ENCODE results near the gene SDK2. TPM values are rescaled to one million over a fixed set of nuclear protein-coding genes. Genes with fewer than 3 reads are reported as not detected.

The SDK2 gene
- total and polyA plus RNA-seq, 9 of the 15 experiments (the other 6 are each of a cell fraction or from before 2014, with no cell fraction given), result 0.04 TPM; not detected in 8

- ATAC-seq (no peak), DNase-seq (ENCODE audit: extremely low read depth in 1 of 4, low spot score in 3 of 4) (no peak), FAIRE-seq (no peak)
- H3K4me2 ChIP-seq (ENCODE audit: insufficient read depth, low read length), result no peak overlapping the region
- no peaks in the 10 kb centered on the region for H4K20me1 ChIP-seq (replicated peaks; ENCODE audit: control insufficient read depth, insufficient read depth, low read length)
- no peak overlapping the region for H2AFZ ChIP-seq (ENCODE audit: low read depth, low read length)
- CTCF ChIA-PET (ENCODE audit: low intra/inter-chr PET ratio), result no interaction called here
- H3K4me1 ChIP-seq (replicated peaks in 1 of 2; ENCODE audit: control insufficient read depth in 2 of 2, insufficient read depth in 2 of 2, low read length in 2 of 2), result no peaks in the 10 kb centered on the region
- TF ChIP-seq SREBF1 (IDR thresholded peaks at IDR 0.05; ENCODE audit: borderline replicate concordance, low read depth, low read length), result no peak
- no peak for TF ChIP-seq ELF2 (CRISPR knock-in tag; IDR thresholded peaks at IDR 0.05)
- no peak for TF ChIP-seq CXXC5 (CRISPR knock-in tag; IDR thresholded peaks at IDR 0.05)
- TF ChIP-seq TEAD4 (IDR thresholded peaks at IDR 0.05; ENCODE audit: low read length), result no peak
- TF ChIP-seq TEAD4 (CRISPR knock-in tag; IDR thresholded peaks at IDR 0.05; ENCODE audit: borderline replicate concordance), result no peak
- TF ChIP-seq PHF21A (IDR thresholded peaks at IDR 0.05; ENCODE audit: borderline replicate concordance, low read depth), result no peak
- no peak for TF ChIP-seq ZNF282 (CRISPR knock-in tag; IDR thresholded peaks at IDR 0.05)
- TF ChIP-seq, protein P1, sequence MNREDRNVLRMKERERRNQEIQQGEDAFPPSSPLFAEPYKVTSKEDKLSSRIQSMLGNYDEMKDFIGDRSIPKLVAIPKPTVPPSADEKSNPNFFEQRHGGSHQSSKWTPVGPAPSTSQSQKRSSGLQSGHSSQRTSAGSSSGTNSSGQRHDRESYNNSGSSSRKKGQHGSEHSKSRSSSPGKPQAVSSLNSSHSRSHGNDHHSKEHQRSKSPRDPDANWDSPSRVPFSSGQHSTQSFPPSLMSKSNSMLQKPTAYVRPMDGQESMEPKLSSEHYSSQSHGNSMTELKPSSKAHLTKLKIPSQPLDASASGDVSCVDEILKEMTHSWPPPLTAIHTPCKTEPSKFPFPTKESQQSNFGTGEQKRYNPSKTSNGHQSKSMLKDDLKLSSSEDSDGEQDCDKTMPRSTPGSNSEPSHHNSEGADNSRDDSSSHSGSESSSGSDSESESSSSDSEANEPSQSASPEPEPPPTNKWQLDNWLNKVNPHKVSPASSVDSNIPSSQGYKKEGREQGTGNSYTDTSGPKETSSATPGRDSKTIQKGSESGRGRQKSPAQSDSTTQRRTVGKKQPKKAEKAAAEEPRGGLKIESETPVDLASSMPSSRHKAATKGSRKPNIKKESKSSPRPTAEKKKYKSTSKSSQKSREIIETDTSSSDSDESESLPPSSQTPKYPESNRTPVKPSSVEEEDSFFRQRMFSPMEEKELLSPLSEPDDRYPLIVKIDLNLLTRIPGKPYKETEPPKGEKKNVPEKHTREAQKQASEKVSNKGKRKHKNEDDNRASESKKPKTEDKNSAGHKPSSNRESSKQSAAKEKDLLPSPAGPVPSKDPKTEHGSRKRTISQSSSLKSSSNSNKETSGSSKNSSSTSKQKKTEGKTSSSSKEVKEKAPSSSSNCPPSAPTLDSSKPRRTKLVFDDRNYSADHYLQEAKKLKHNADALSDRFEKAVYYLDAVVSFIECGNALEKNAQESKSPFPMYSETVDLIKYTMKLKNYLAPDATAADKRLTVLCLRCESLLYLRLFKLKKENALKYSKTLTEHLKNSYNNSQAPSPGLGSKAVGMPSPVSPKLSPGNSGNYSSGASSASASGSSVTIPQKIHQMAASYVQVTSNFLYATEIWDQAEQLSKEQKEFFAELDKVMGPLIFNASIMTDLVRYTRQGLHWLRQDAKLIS (CRISPR knock-in tag; IDR thresholded peaks at IDR 0.05), result no peak
- TF ChIP-seq HMG20B (CRISPR knock-in tag; IDR thresholded peaks at IDR 0.05), result no peak
- no peak for TF ChIP-seq TBP (optimal IDR thresholded peaks at IDR 0.05; ENCODE audit: low read depth, low read length)
- no peak for TF ChIP-seq ZNF77 (CRISPR knock-in tag; IDR thresholded peaks at IDR 0.05)
- no peak for TF ChIP-seq SIX5 (IDR thresholded peaks at IDR 0.05; ENCODE audit: borderline replicate concordance in 1 of 2, insufficient read depth in 1 of 2, low read depth in 1 of 2, low read length in 2 of 2)
- intact Hi-C loops (cut with micrococcal nuclease) (loop anchor here (2.0 kb wide), 1 partner anchor 15 kb away; no protein-coding TSS in a partner anchor), in situ Hi-C loops (cut with MboI) (no loop called here)
- no TSS peak for BruUV-seq (replicated peaks)
- no peak overlapping the region for H3K9ac ChIP-seq (ENCODE audit: insufficient read depth in 1 of 2, low read depth in 2 of 2, low read length in 2 of 2)
- H3K79me2 ChIP-seq (ENCODE audit: control insufficient read depth, insufficient read depth, low read length), result no peaks in the 10 kb centered on the region
- H3K27me3 ChIP-seq (ENCODE audit: control insufficient read depth in 2 of 2, insufficient read depth in 2 of 2, low read length in 2 of 2), result peaks cover 11 to 63% of the 10 kb centered on the region in 2 experiments; a peak in 3 of 5 replicates
- H3K36me3 ChIP-seq (ENCODE audit: control insufficient read depth, insufficient read depth, low read length), result no peaks in the 10 kb centered on the region
- no peak overlapping the region for H3K4me3 ChIP-seq
- H3K9me1 ChIP-seq (ENCODE audit: control insufficient read depth, insufficient read depth, low read length), result no peaks in the 10 kb centered on the region
- under 1% methylated on average over 9 of the region's 9 CpGs for WGBS (ENCODE audit: insufficient coverage, low coverage, missing lambda C conversion rate)
- no peaks in the 10 kb centered on the region for H3K9me3 ChIP-seq (replicated peaks; ENCODE audit: control insufficient read depth, insufficient read depth, low read depth, low read length)
- POLR2A ChIA-PET, result interaction anchor here (1.1 kb wide), 1 partner anchor 78 kb away, joined by 3 read pairs; no protein-coding TSS in a partner anchor
- H3K27ac ChIP-seq (ENCODE audit: extremely low read depth, low read depth, low read length), result no peak overlapping the region
These were observed 152.6 kb downstream of the SDK2 start for GRCh38 chr17:73491648-73492047.

Measured in K562 (cell line).